GM21528 (cell line): ENCODE measurements around the gene SRPK1.

Experiments used
- ATAC-seq: cut with Tn5 transposase; IDR thresholded peaks from one replicate; pipeline ENCODE4 v1.9.1; 2021; ENCODE audit warnings: mild to moderate bottlenecking, moderate library complexity; ENCODE audit not compliant: unreplicated experiment, low FRiP score

Gene SRPK1

GRCh38 chr6:35787266-35788218 is 133.4 kb downstream of the SRPK1 start:
- ATAC-seq = no peak

- no peak for ATAC-seq
Measured at GRCh38 chr6:35786810-35787209, 134.1 kb downstream of the SRPK1 start.

GRCh38 chr6:35786272-35786671 is 134.6 kb downstream of the SRPK1 start:
- ATAC-seq = no peak

GRCh38 chr6:35784200-35784599 is 136.7 kb downstream of the SRPK1 start:
- ATAC-seq = no peak
